SH-SY5Y (cell line): ENCODE data around the gene KIRREL1.

Experiments
- GATA2 ChIP-seq: IDR thresholded peaks from 2 replicates; pipeline ENCODE4 v1.6.1; 2011; ENCODE audit warnings: mild to moderate bottlenecking, low read depth, low read length
- GATA3 ChIP-seq: IDR thresholded peaks from 2 replicates; pipeline ENCODE4 v1.6.1; 2011; ENCODE audit warnings: low read depth, mild to moderate bottlenecking, low read length, moderate library complexity

DNA sequence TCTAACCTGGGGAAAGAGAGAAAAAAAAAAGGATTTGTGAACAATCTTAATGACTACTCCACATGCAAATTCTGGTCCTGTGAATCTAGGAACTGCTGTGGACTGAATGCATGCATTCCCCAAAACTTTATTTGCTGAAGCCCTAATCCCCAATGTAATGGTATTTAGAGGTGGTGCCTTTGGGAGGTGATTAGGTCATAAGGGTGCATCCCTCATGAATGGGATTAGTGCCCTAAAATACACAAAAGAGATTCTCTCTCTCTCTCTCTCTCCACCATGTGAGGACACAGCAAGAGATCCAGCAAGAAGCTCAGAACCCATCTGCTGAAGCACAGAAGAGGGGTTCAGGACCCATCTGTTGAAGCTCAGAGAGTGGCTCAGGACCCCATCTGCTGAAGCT, 26.2 kb upstream of the KIRREL1 start:
- TF ChIP-seq GATA2 (no peak), GATA3 (no peak)
